H1 (cell line): ENCODE data around the gene ASCL2. TPM values are rescaled to one million over a fixed set of nuclear protein-coding genes. Genes with fewer than 3 reads are reported as not detected.

Experiments used
- CTCF ChIA-PET: fragments of 300-600 bp; sonication (Branson Sonifier 250); formaldehyde crosslinking; loops from one replicate; lab custom pipeline; 2021; ENCODE audit not compliant: partially characterized antibody; lab: Charles Lee
- POLR2A ChIA-PET: fragments of 300-600 bp; sonication (Branson Sonifier 250); formaldehyde crosslinking; loops from one replicate; lab custom pipeline; 2021; ENCODE audit warnings: inconsistent platforms; ENCODE audit not compliant: partially characterized antibody; lab: Charles Lee
- DNase-seq, 2 experiments: peaks; one replicate each; pipeline versions ENCODE4 v3.0.0 to v3.0.0-alpha.2; 2010 to 2022; ENCODE audit warnings: low spot score in 2 of 2, low read depth in 1 of 2, mixed read lengths in 1 of 2
- FAIRE-seq: peaks from 2 replicates; lab custom pipeline; 2011; peaks lifted over from hg19 to GRCh38; lab: Jason Lieb, UNC
- H2AFZ ChIP-seq: 2 replicates; pipeline ENCODE4 v1.8.1; 2012; ENCODE audit warnings: low read length, inconsistent platforms
- H2AK5ac ChIP-seq: 2 replicates; pipeline ENCODE4 v1.6.1; 2013; ENCODE audit warnings: low read depth, low read length
- H2BK120ac ChIP-seq: replicated peaks from 2 replicates; pipeline ENCODE3; 2013; ENCODE audit warnings: low read depth, low read length, inconsistent platforms
- H2BK12ac ChIP-seq: 2 replicates; pipeline ENCODE4 v1.6.1; 2013; ENCODE audit warnings: low read depth, low read length
- H2BK15ac ChIP-seq: 2 replicates; pipeline ENCODE4 v1.6.1; 2013; ENCODE audit warnings: low read length
- H2BK20ac ChIP-seq: 2 replicates; pipeline ENCODE4 v1.6.1; 2013; ENCODE audit warnings: low read length
- H2BK5ac ChIP-seq: 2 replicates; pipeline ENCODE4 v1.6.1; 2013; ENCODE audit warnings: low read depth, low read length
- H3K14ac ChIP-seq: 2 replicates; pipeline ENCODE4 v1.6.1; 2013; ENCODE audit warnings: inconsistent platforms; ENCODE audit not compliant: insufficient read length
- H3K18ac ChIP-seq: 2 replicates; pipeline ENCODE4 v1.6.1; 2013; ENCODE audit warnings: low read length; ENCODE audit errors: extremely low read depth
- H3K23ac ChIP-seq: 2 replicates; pipeline ENCODE4 v1.6.1; 2013; ENCODE audit warnings: inconsistent platforms; ENCODE audit not compliant: insufficient read length
- H3K23me2 ChIP-seq: 2 replicates; pipeline ENCODE4 v1.6.1; 2013; ENCODE audit warnings: low read depth, low read length
- H3K27ac ChIP-seq: 2 replicates; pipeline ENCODE4 v1.6.1; 2011; ENCODE audit warnings: low read depth, low read length, inconsistent platforms
- H3K27me3 ChIP-seq, 4 experiments: replicated peaks in 1 of 4; 1 replicate in 1 of 4; 2 replicates in 3 of 4; pipeline versions ENCODE4 v1.6.1 to v1.8.1; 2011 to 2013; ENCODE audit warnings: low read length in 3 of 4, mild to moderate bottlenecking in 3 of 4, inconsistent platforms in 2 of 4, mixed read lengths in 2 of 4, moderate library complexity in 1 of 4; ENCODE audit not compliant: control insufficient read depth in 3 of 4, insufficient read depth in 3 of 4; ENCODE audit errors: extremely low read depth in 1 of 4
- H3K36me3 ChIP-seq, 4 experiments: 2 replicates each; pipeline versions ENCODE4 v1.6.1 to v1.8.1; 2011 to 2013; ENCODE audit warnings: mild to moderate bottlenecking in 4 of 4, low read length in 3 of 4, moderate library complexity in 2 of 4, control low read depth in 1 of 4, inconsistent platforms in 1 of 4; ENCODE audit not compliant: insufficient read depth in 4 of 4, control insufficient read depth in 2 of 4
- H3K4ac ChIP-seq: replicated peaks from 2 replicates; pipeline ENCODE3; 2013; ENCODE audit warnings: low read length, low read depth, mixed read lengths, inconsistent platforms; ENCODE audit not compliant: insufficient read length
- H3K4me1 ChIP-seq, 4 experiments: replicated peaks in 1 of 4; 1 replicate in 1 of 4; 2 replicates in 3 of 4; pipeline versions ENCODE4 v1.6.1 to v1.8.1; 2011 to 2013; ENCODE audit warnings: low read length in 3 of 4, inconsistent platforms in 2 of 4, mixed read lengths in 1 of 4; ENCODE audit not compliant: insufficient read depth in 4 of 4, control insufficient read depth in 3 of 4
- H3K4me2 ChIP-seq, 2 experiments: 2 replicates each; pipeline versions ENCODE4 v1.6.1 to v1.8.1; 2011 to 2013; ENCODE audit warnings: low read depth in 2 of 2, low read length in 2 of 2, control low read depth in 1 of 2, inconsistent platforms in 1 of 2, mild to moderate bottlenecking in 1 of 2; ENCODE audit not compliant: insufficient read depth in 1 of 2
- H3K4me3 ChIP-seq, 4 experiments: fragments of 200-600, 300-600 bp in 1 of 4; sonication (generic), shearing (Covaris generic), sonication (Bioruptor Twin) in 1 of 4; 2 replicates each; pipeline versions ENCODE4 v1.5.1 to v1.8.1; 2011 to 2016; ENCODE audit warnings: low read length in 4 of 4, low read depth in 3 of 4, control low read depth in 2 of 4, inconsistent platforms in 2 of 4, mild to moderate bottlenecking in 2 of 4, mixed read lengths in 1 of 4, moderate library complexity in 1 of 4; ENCODE audit not compliant: insufficient read depth in 2 of 4; ENCODE audit errors: extremely low read depth in 1 of 4
- H3K56ac ChIP-seq: replicated peaks from 2 replicates; pipeline ENCODE3; 2013; ENCODE audit warnings: low read depth, mild to moderate bottlenecking, mixed read lengths, low read length, inconsistent platforms; ENCODE audit not compliant: insufficient read length
- H3K79me1 ChIP-seq: 2 replicates; pipeline ENCODE4 v1.6.1; 2013; ENCODE audit warnings: low read depth, low read length, control low read depth
- H3K79me2 ChIP-seq, 2 experiments: 2 replicates each; pipeline versions ENCODE4 v1.6.1 to v1.8.1; 2012 to 2013; ENCODE audit warnings: low read length in 2 of 2, mild to moderate bottlenecking in 2 of 2, inconsistent platforms in 1 of 2; ENCODE audit not compliant: insufficient read depth in 2 of 2, control insufficient read depth in 1 of 2
- H3K9ac ChIP-seq, 4 experiments: replicated peaks in 1 of 4; 1 replicate in 1 of 4; 2 replicates in 3 of 4; pipeline versions ENCODE4 v1.6.1 to v1.8.1; 2011 to 2013; ENCODE audit warnings: low read depth in 3 of 4, low read length in 3 of 4, control low read depth in 2 of 4, mild to moderate bottlenecking in 2 of 4, moderate library complexity in 2 of 4, inconsistent platforms in 1 of 4; ENCODE audit errors: extremely low read depth in 1 of 4
- H3K9me3 ChIP-seq, 2 experiments: 2 replicates each; pipeline versions ENCODE4 v1.6.1 to v1.8.1; 2012 to 2013; ENCODE audit warnings: mild to moderate bottlenecking in 2 of 2, moderate library complexity in 2 of 2, control low read depth in 1 of 2, inconsistent platforms in 1 of 2, low read depth in 1 of 2, low read length in 1 of 2, mixed read lengths in 1 of 2; ENCODE audit not compliant: insufficient read depth in 2 of 2
- H4K20me1 ChIP-seq, 2 experiments: replicated peaks in 1 of 2; 2 replicates each; pipeline versions ENCODE3 to v1.8.1; 2011 to 2013; ENCODE audit warnings: inconsistent platforms in 2 of 2, low read length in 2 of 2, mild to moderate bottlenecking in 1 of 2; ENCODE audit not compliant: insufficient read depth in 2 of 2, control insufficient read depth in 1 of 2
- H4K5ac ChIP-seq: 2 replicates; pipeline ENCODE4 v1.6.1; 2013; ENCODE audit warnings: low read length, low read depth, mixed read lengths, inconsistent platforms; ENCODE audit not compliant: insufficient read length
- H4K8ac ChIP-seq: 2 replicates; pipeline ENCODE4 v1.8.0; 2013; ENCODE audit warnings: mild to moderate bottlenecking, moderate library complexity, low read length, inconsistent platforms; ENCODE audit not compliant: insufficient read depth; ENCODE audit errors: extremely low read depth
- H4K91ac ChIP-seq: replicated peaks from 2 replicates; pipeline ENCODE3; 2013; ENCODE audit warnings: low read length, mixed read lengths, inconsistent platforms; ENCODE audit not compliant: insufficient read length
- ASH2L ChIP-seq: fragments of 200-600, 300-600 bp; sonication (generic); IDR thresholded peaks from one replicate; pipeline ENCODE4 v1.7.1; 2017; ENCODE audit warnings: low read length
- BCL11A ChIP-seq, 2 experiments: IDR thresholded peaks; one replicate each; pipeline ENCODE4 v1.6.1; 2011; ENCODE audit warnings: low read depth in 2 of 2, low read length in 2 of 2, mild to moderate bottlenecking in 2 of 2
- CBX5 ChIP-seq: fragments of 300-800, 300-1000 bp; sonication (generic); IDR thresholded peaks from 2 replicates; pipeline ENCODE4 v1.7.1; 2016; ENCODE audit warnings: antibody characterized with exemption, low read length, low read depth
- EZH2 ChIP-seq: fragments of 200-600 bp; sonication (generic); IDR thresholded peaks from 2 replicates; pipeline ENCODE4 v1.7.1; 2012; ENCODE audit warnings: low read depth, mild to moderate bottlenecking, moderate library complexity, low read length, inconsistent platforms; ENCODE audit not compliant: severe bottlenecking
- JUND ChIP-seq: IDR thresholded peaks from 2 replicates; pipeline ENCODE4 v1.6.1; 2011; ENCODE audit warnings: mild to moderate bottlenecking, improper control_type of control experiment, low read length
- SIRT6 ChIP-seq: IDR thresholded peaks from one replicate; pipeline ENCODE4 v1.7.1; 2012; ENCODE audit warnings: low read length, inconsistent platforms
- TAF7 ChIP-seq: optimal IDR thresholded peaks from 2 replicates; pipeline ENCODE3; 2011; ENCODE audit warnings: low read depth, mild to moderate bottlenecking, inconsistent platforms, low read length, moderate library complexity, borderline replicate concordance
- WGBS, 2 experiments: shearing (Covaris generic) in 1 of 2; methylation state at CpG; one replicate each; pipeline versions ENCODE4 v1.1.6 to v1.1.7; 2013 to 2015; ENCODE audit warnings: low lambda C conversion rate in 2 of 2, mixed read lengths in 2 of 2, inconsistent platforms in 1 of 2, low coverage in 1 of 2, missing lambda C conversion rate in 1 of 2; ENCODE audit not compliant: insufficient replicate concordance in 2 of 2, insufficient coverage in 1 of 2, insufficient read length in 1 of 2; ENCODE audit errors: extremely low coverage in 1 of 2, missing lambda C conversion rate in 1 of 2; 5-methylcytosine and 5-hydroxymethylcytosine counted together
- polyA plus RNA-seq, 7 experiments: library from polyadenylated mRNA; depleted of rRNA in 3 of 7; stranded (reverse) in 5 of 7; unstranded in 2 of 7; fragments of >200 nt in 5 of 7; fragments of 200-250 nt in 2 of 7; gene quantifications; 1 replicate in 5 of 7; 2 replicates in 1 of 7; 4 replicates in 1 of 7; pipeline versions ENCODE4 v1.2.1 to v1.2.3, GENCODE V29; 2011 to 2013; ENCODE audit warnings: missing spikeins in 2 of 7, mixed read lengths in 2 of 7
- total RNA-seq: library from RNA; stranded (reverse); fragmentation: NEBNext Ultra II Directional; extraction: Animal tissue kit (Norgen Biotek cat#: 25700); gene quantifications from 2 replicates; pipeline ENCODE4 v1.2.1, GENCODE V29; 2021
- TF ChIP-seq, protein P1 (sequence below): IDR thresholded peaks from 2 replicates; pipeline ENCODE4 v1.6.1; 2012; ENCODE audit warnings: low read length, inconsistent platforms

Gene ASCL2
- total and polyA plus RNA-seq, 2 of the 8 experiments (the other 6 are each of a cell fraction or from before 2014, with no cell fraction given): 0.51 to 0.56 TPM

DNA sequence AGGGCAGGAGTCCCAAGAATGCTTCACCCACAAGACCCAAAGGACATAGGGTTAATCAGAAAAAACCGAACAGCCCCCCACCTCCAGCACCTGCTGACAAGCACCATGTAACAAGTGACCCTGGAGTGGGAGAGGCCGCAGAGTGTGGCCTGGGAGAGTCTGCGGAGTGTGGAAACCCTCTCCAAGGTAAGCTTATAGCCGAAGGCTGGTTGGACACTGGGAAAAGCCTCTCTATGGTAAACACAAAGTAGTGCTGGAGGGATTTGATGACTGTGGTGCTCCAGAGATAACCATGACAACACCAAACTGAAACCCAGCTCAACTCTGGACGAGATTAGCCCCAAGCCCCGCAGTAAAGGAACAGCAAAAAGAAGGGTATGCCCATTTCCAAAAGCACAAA, 19.2 kb downstream of the ASCL2 start:
- Histone ChIP-seq H4K91ac (no peak overlapping the region), H2BK5ac (no peak overlapping the region), H3K4me2 (no peak overlapping the region), H3K14ac (no peak overlapping the region), H4K8ac (no peak overlapping the region), H3K4me1 (no peaks in the 10 kb centered on the region), H2AFZ (no peak overlapping the region), H3K4me3 (no peak overlapping the region), H3K79me1 (no peaks in the 10 kb centered on the region), H2BK12ac (no peak overlapping the region), H2AK5ac (no peak overlapping the region), H3K79me2 (no peaks in the 10 kb centered on the region), H3K4ac (no peak overlapping the region), H3K27ac (no peak overlapping the region)
- ChIA-PET CTCF (interaction anchor here (0.9 to 1.2 kb wide), 5 partner anchors 17 to 280 kb away, joined by 3 to 5 read pairs (median 3); no protein-coding TSS in a partner anchor), POLR2A (no interaction called here)
- no peak for FAIRE-seq
- WGBS, 2 experiments: 93% methylated on average over 6 of the region's 6 CpGs; no CpG with 5 or more reads in 1 of the 2 experiments
- no peak for TF ChIP-seq JUND
- no peak for TF ChIP-seq CBX5
- TF ChIP-seq ASH2L: no peak
- TF ChIP-seq EZH2: no peak
- no peak for TF ChIP-seq TAF7
- TF ChIP-seq, protein P1, sequence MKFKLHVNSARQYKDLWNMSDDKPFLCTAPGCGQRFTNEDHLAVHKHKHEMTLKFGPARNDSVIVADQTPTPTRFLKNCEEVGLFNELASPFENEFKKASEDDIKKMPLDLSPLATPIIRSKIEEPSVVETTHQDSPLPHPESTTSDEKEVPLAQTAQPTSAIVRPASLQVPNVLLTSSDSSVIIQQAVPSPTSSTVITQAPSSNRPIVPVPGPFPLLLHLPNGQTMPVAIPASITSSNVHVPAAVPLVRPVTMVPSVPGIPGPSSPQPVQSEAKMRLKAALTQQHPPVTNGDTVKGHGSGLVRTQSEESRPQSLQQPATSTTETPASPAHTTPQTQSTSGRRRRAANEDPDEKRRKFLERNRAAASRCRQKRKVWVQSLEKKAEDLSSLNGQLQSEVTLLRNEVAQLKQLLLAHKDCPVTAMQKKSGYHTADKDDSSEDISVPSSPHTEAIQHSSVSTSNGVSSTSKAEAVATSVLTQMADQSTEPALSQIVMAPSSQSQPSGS: no peak
- no peak for TF ChIP-seq SIRT6
- TF ChIP-seq BCL11A (IDR thresholded peaks at IDR 0.05; ENCODE audit: low read depth in 2 of 2, low read length in 2 of 2): no peak
- TF ChIP-seq, all 59 proteins: peak for 0
- no peak overlapping the region for H4K5ac ChIP-seq
- H2BK120ac ChIP-seq: no peak overlapping the region
- no peak for DNase-seq
- H3K18ac ChIP-seq: no peak overlapping the region
- no peak overlapping the region for H3K9ac ChIP-seq
- no peak overlapping the region for H2BK15ac ChIP-seq
- H3K23me2 ChIP-seq: no peaks in the 10 kb centered on the region
- no peaks in the 10 kb centered on the region for H4K20me1 ChIP-seq
- no peaks in the 10 kb centered on the region for H3K36me3 ChIP-seq
- no peak overlapping the region for H3K56ac ChIP-seq
- H3K9me3 ChIP-seq: no peaks in the 10 kb centered on the region
- no peak overlapping the region for H2BK20ac ChIP-seq
- H3K23ac ChIP-seq: no peak overlapping the region
- no peaks in the 10 kb centered on the region; a peak in 2 of 7 replicates for H3K27me3 ChIP-seq
